GM12892 (cell line): ENCODE measurements around the gene TOM1L2.
"Not testable (repeated sequence)": the region's sequence is repeated elsewhere in the genome, so short reads cannot be mapped to it uniquely, and the experiment has no call there.

Experiments
- DNase-seq: peaks from one replicate; pipeline ENCODE4 v3.0.0; 2011; ENCODE audit not compliant: insufficient read length
- FAIRE-seq: peaks from 2 replicates; lab custom pipeline; 2011; peaks lifted over from hg19 to GRCh38; lab: Jason Lieb, UNC
- POLR2A ChIP-seq: IDR thresholded peaks from 2 replicates; pipeline ENCODE4 v1.6.1; 2011; ENCODE audit warnings: low read depth, low read length, control low read depth
- POLR2AphosphoS5 ChIP-seq: IDR thresholded peaks from 2 replicates; pipeline ENCODE4 v1.6.1; 2011; ENCODE audit warnings: low read depth, low read length, control low read depth
- TAF1 ChIP-seq: IDR thresholded peaks from 2 replicates; pipeline ENCODE4 v1.6.1; 2011; ENCODE audit warnings: low read depth, mild to moderate bottlenecking, control low read depth, low read length, borderline replicate concordance

TOM1L2 gene

GRCh38 chr17:17926036-17926435 lies 46.2 kb downstream of the TOM1L2 start:
- TF ChIP-seq TAF1 (no peak), POLR2AphosphoS5 (no peak), POLR2A (no peak)
- no peak for DNase-seq
- FAIRE-seq, result no peak

- DNase-seq (no peak), FAIRE-seq (no peak)
- TF ChIP-seq POLR2A (no peak), POLR2AphosphoS5 (no peak), TAF1 (no peak)
These were observed 47.3 kb downstream of the TOM1L2 start for GRCh38 chr17:17924857-17925250.

GRCh38 chr17:17924131-17924856 lies 47.9 kb downstream of the TOM1L2 start:
- no peak for DNase-seq
- TF ChIP-seq TAF1 (no peak), POLR2A (no peak), POLR2AphosphoS5 (no peak)
- FAIRE-seq, result no peak

- TF ChIP-seq POLR2A (no peak), POLR2AphosphoS5 (no peak), TAF1 (no peak)
- no peak for DNase-seq
- FAIRE-seq, result no peak
These were observed 50.1 kb downstream of the TOM1L2 start for GRCh38 chr17:17922070-17922614.

- no peak for DNase-seq
- TF ChIP-seq POLR2A (no peak), TAF1 (no peak)
- FAIRE-seq, result no peak
These were observed 50.8 kb downstream of the TOM1L2 start for GRCh38 chr17:17921192-17922069.

- peak; percentile 55 for DNase-seq
- no peak for TF ChIP-seq POLR2A
- peak; percentile 67 for FAIRE-seq
These were observed 52.8 kb downstream of the TOM1L2 start for GRCh38 chr17:17919169-17920107.

- DNase-seq, result no peak
- no peak for FAIRE-seq
- no peak for TF ChIP-seq POLR2AphosphoS5
- no peak for TF ChIP-seq POLR2A
- TF ChIP-seq TAF1, result no peak
These were observed 54.8 kb downstream of the TOM1L2 start for GRCh38 chr17:17917394-17917793.

GRCh38 chr17:17915183-17915582 lies 57.0 kb downstream of the TOM1L2 start:
- DNase-seq (no peak), FAIRE-seq (no peak)
- TF ChIP-seq POLR2AphosphoS5 (no peak), TAF1 (no peak), POLR2A (no peak)

GRCh38 chr17:17913695-17914332 lies 58.4 kb downstream of the TOM1L2 start:
- TF ChIP-seq POLR2AphosphoS5 (no peak), POLR2A (no peak)
- no peak for DNase-seq
- FAIRE-seq, result no peak

GRCh38 chr17:17912336-17912735 lies 59.9 kb downstream of the TOM1L2 start:
- FAIRE-seq, DNase-seq: not testable (repeated sequence)

GRCh38 chr17:17911001-17911613 lies 61.1 kb downstream of the TOM1L2 start:
- no peak for TF ChIP-seq POLR2AphosphoS5
- TF ChIP-seq TAF1, result no peak
- TF ChIP-seq POLR2A, result no peak
- no peak for FAIRE-seq
- no peak for DNase-seq
